ENCODE data around the gene ASCC2.
"Not testable (repeated sequence)": the region's sequence is repeated elsewhere in the genome, so short reads cannot be mapped to it uniquely, and the experiment has no call there.

ASCC2 gene

DNA sequence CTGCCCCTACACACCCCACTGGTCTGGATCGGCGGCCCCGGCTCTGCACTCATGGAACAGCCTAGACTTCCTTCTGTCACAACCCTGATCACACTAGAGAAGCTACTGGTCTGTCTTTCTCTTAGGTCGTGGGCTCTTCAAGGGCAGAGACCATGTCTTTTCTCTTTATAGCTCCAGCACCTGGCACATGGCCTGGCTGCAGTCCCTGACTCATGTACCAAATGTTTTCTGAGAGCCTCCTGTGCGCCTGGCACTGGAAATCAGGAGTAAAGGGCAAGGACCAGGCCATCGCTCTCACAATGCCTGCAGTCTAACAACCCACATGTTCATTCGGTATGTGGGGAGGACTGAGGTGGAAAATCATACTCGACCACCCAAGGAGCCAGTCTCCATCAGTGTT is 7.5 kb downstream of the ASCC2 start:
- no peak for DNase-seq (ENCODE audit: low spot score)
- TF ChIP-seq, protein P1, sequence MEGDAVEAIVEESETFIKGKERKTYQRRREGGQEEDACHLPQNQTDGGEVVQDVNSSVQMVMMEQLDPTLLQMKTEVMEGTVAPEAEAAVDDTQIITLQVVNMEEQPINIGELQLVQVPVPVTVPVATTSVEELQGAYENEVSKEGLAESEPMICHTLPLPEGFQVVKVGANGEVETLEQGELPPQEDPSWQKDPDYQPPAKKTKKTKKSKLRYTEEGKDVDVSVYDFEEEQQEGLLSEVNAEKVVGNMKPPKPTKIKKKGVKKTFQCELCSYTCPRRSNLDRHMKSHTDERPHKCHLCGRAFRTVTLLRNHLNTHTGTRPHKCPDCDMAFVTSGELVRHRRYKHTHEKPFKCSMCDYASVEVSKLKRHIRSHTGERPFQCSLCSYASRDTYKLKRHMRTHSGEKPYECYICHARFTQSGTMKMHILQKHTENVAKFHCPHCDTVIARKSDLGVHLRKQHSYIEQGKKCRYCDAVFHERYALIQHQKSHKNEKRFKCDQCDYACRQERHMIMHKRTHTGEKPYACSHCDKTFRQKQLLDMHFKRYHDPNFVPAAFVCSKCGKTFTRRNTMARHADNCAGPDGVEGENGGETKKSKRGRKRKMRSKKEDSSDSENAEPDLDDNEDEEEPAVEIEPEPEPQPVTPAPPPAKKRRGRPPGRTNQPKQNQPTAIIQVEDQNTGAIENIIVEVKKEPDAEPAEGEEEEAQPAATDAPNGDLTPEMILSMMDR (IDR thresholded peaks at IDR 0.05; ENCODE audit: extremely low read depth, missing control alignments), result no peak

DNA sequence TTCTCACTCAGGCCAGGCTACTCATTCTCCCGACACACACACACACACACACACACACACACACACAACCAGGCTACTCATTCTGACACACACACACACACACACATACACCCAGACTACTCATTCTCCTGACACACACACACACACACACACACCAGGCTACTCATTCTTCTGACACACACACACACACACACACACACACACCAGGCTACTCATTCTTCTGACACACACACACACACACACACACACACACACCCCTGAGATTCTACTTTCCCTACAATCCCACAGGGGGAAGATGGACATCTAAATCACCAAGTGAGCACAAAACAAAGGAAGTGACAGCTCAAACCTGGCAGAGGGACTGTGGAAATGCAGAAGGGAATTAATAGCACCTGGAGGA is 10.3 kb downstream of the ASCC2 start:
- not testable (repeated sequence) for DNase-seq (ENCODE audit: low spot score)

DNA sequence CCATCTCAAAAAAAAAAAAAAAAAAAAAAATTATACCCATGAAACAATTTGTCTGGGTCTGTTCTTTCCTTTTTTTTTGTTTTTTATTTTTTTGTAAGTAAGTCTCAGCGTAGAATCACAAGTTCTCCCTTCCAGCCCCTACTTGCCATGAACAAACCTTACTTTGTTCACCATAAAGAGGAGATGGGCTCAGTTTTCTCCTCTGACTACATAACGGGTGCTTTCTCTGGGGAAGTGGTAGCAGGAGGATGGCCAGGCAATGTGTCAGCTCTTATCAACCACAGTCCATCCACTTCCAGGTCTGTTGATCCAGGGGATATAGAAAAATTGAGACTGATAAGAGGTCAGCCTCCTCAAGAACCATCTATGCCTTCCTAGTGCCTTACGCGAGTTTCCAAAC is 11.0 kb downstream of the ASCC2 start:
- DNase-seq (ENCODE audit: low spot score), result no peak

DNA sequence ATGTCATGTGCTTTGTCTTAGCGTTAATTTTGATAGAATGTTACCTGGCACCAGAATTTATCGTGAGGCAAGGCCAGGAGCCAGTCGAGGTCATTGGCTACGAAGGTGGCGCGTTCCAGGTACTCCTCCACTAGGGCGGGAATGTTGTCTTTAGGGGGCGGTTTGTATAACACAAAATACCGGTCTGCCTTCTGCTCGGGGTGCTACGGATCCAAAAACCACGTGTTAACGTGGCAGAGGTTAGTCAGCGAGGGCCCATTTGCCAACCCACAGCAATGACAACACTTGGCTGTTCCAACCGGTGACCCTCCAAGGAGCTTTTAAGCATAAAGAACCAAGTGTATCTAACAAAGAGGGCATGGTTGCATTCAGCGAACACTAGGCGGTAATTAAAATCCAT is 12.5 kb downstream of the ASCC2 start:
- DNase-seq (ENCODE audit: low spot score), result no peak
- TF ChIP-seq, protein P1 (IDR thresholded peaks at IDR 0.05; ENCODE audit: extremely low read depth, missing control alignments), result no peak

More for the DNA sequence above, 11.0 kb downstream of the ASCC2 start:
- TF ChIP-seq, protein P1 (IDR thresholded peaks at IDR 0.05; ENCODE audit: extremely low read depth, missing control alignments), result no peak

DNA sequence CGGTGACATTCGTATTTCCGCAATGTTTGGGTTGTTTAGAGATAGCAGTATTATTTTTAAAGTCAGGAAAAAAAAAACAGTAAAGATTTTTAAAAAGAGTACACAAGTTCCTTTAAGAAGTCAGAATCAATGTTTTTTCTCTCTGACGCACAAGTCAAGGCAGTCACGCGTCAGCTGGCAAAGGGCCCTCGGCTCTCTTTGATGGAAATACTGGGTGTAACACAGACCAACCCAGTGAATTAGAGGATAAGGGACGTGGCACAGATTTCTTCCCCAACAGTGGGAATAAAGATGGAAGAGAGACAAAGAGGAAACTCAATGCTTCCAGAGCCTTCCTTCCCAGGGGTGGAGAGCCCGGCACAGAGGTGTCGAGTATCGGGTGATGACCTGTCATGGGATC is 13.4 kb downstream of the ASCC2 start:
- DNase-seq (ENCODE audit: low spot score), result no peak
- TF ChIP-seq, protein P1 (IDR thresholded peaks at IDR 0.05; ENCODE audit: extremely low read depth, missing control alignments), result no peak

DNA sequence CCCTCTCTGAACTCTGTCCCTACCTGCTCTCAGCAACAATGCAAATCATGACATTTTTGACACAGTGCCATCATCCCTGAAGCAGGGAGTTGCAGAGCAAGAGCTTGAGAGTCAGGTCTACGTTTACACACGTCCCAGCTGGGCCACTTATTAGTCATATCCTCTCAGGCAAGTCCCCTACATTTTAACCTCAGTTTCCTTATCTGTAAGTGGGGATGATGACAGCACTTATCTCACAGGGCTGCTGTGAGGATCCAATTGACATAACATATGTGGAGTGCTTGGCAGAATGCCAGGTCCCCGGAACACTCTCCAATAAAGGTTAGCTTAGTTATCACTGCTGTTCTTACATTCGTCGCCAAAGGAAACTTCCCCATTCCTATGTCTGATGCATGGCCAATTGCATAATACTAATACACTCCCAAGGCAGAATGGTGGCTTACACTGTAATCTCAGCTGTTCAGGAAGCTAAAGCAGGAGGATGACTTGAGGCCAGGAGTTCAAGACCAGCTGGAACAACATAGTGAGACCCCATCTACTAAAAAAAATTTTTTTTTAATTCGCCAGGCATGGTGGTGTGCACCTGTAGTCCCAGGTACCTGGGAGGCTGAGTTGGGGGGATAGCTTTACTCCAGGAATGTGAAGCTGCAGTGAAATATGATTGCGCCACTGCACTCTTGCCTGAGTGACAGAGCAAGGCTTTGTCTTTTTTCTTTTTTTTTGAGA is 16.6 kb downstream of the ASCC2 start:
- TF ChIP-seq, protein P1 (IDR thresholded peaks at IDR 0.05; ENCODE audit: extremely low read depth, missing control alignments), result no peak

DNA sequence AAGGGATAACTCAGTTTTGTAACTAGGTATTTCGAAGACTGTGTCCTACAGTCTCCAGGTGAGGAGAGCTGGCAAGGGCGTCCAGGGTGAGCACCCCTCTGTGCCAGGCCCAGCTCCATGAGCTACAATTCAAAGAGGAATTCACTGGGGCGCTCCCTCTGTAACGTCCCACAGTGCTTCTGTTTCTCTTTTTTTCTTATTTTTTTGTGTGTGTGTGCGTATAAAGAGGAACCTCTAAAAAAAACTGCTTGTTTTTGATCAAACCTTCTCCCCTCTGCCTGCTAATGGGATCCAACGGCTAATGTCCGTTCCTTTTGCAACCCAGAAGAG is 17.1 kb downstream of the ASCC2 start:
- DNase-seq (ENCODE audit: low spot score), result no peak

More for the DNA sequence above, 16.6 kb downstream of the ASCC2 start:
- peak; percentile 76 for DNase-seq (ENCODE audit: low spot score)

More for the DNA sequence above, 17.1 kb downstream of the ASCC2 start:
- TF ChIP-seq, protein P1 (IDR thresholded peaks at IDR 0.05; ENCODE audit: extremely low read depth, missing control alignments), result no peak
